Measurements from ENCODE around the gene CDK16. TPM values are rescaled to one million over a fixed set of nuclear protein-coding genes. Genes with fewer than 3 reads are reported as not detected.
A peak's percentile ranks its signal among the peaks of the same experiment; 100 is the strongest.

Gene CDK16
- total and polyA plus RNA-seq, 2 of the 4 experiments (the other 2 are of a cell fraction): 85.3 to 106 TPM

DNA sequence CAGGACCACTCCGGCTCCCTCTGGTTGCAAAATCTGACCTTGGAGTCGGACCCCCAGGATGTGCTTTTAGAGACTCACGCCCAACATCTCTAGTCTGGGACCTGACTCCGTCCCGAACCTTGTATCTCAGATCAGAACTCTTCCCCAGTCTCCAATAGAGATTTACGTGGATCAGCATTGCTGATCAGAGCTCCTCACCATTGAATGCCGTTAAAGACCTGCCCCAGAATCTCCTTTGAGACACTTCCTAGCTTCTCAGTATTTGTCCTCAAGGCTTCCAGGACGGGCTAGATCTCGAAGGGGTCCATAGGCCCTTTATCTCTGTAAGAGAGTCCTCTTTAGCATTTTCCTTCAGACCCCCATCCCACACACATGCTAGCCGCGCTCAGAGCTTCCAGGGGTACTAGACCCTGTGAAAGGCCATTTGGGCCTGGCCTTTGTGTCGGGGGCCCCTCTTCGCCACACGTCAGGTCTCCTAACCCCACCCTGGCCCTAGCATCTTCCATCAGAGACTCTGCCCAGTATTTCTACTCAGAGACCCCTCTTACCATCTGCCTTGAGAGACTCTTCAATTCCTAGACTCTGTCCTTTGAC lies 24.2 kb upstream of the CDK16 start:
- no peak for DNase-seq
- peak overlapping the region; percentile 63 to 86; a peak in 3 of 4 replicates for H4K8ac ChIP-seq (ENCODE audit: low read depth in 2 of 2, low read length in 2 of 2)
- peak overlapping the region; percentile 85 for H3K4ac ChIP-seq (ENCODE audit: low read depth, low read length)
- no peaks in the 10 kb centered on the region; the same call in 1 of the 2 replicates for H3K27me3 ChIP-seq (ENCODE audit: control insufficient read depth, insufficient read depth, low read length)
- peaks cover 24% of the 10 kb centered on the region for H3K4me1 ChIP-seq (ENCODE audit: control insufficient read depth, insufficient read depth, low read length)
- peaks cover 5% of the 10 kb centered on the region; the same call in 1 of the 2 replicates for H3K9me1 ChIP-seq (ENCODE audit: insufficient read depth, low read length)
- in situ Hi-C loops (cut with MboI; ENCODE audit: low sequenced_read_pairs) (loop anchor here (10.0 kb wide), 2 partner anchors 191 to 331 kb away; no protein-coding TSS in a partner anchor), dilution Hi-C loops (cut with HindIII; ENCODE audit: low sequenced_read_pairs, unreplicated experiment) (no loop called here), intact Hi-C loops (cut with micrococcal nuclease) (loop anchor here (5.0 kb wide), 2 partner anchors 288 to 448 kb away; partner anchors contain the start of gene ZNF41)
- CTCF ChIA-PET: no interaction called here
- peaks cover 51% of the 10 kb centered on the region for H4K20me1 ChIP-seq (ENCODE audit: insufficient read depth, low read length)
- H3K9ac ChIP-seq (ENCODE audit: low read depth, low read length): peak overlapping the region; percentile 88
- H2BK5ac ChIP-seq (ENCODE audit: low read depth, low read length, poor library complexity, severe bottlenecking): peak overlapping the region; percentile 79
- H2AK5ac ChIP-seq (ENCODE audit: low read depth, low read length): peak overlapping the region; percentile 63; the same call in 1 of the 2 replicates
- H3K56ac ChIP-seq (ENCODE audit: extremely low read depth, insufficient read depth, low read length): peak overlapping the region; percentile 91
- peak overlapping the region; percentile 29; the same call in 1 of the 2 replicates for H4K5ac ChIP-seq (ENCODE audit: low read depth, low read length)
- H3K18ac ChIP-seq (ENCODE audit: low read depth, low read length): no peak overlapping the region; the same call in 1 of the 2 replicates
- BruUV-seq (replicated peaks): TSS peak; percentile 18
- H2AFZ ChIP-seq (replicated peaks; ENCODE audit: low read length, poor library complexity): peak overlapping the region; percentile 96
- peak overlapping the region; percentile 94 for H3K4me2 ChIP-seq (ENCODE audit: low read depth, low read length)
- no peak overlapping the region for H2BK15ac ChIP-seq (ENCODE audit: low read depth, low read length)
- no peaks in the 10 kb centered on the region for H3K9me3 ChIP-seq (ENCODE audit: control insufficient read depth, insufficient read depth, low read length)
- H2BK120ac ChIP-seq (ENCODE audit: low read depth, low read length): no peak overlapping the region
- peaks cover 26% of the 10 kb centered on the region for H3K36me3 ChIP-seq (ENCODE audit: control insufficient read depth, insufficient read depth, low read length)
- peak overlapping the region; percentile 81 for H4K91ac ChIP-seq (ENCODE audit: insufficient read depth, low read depth, low read length)
- no peak for TF ChIP-seq SMC3 (IDR thresholded peaks at IDR 0.05; ENCODE audit: low read depth, low read length)
- TF ChIP-seq, protein P1, sequence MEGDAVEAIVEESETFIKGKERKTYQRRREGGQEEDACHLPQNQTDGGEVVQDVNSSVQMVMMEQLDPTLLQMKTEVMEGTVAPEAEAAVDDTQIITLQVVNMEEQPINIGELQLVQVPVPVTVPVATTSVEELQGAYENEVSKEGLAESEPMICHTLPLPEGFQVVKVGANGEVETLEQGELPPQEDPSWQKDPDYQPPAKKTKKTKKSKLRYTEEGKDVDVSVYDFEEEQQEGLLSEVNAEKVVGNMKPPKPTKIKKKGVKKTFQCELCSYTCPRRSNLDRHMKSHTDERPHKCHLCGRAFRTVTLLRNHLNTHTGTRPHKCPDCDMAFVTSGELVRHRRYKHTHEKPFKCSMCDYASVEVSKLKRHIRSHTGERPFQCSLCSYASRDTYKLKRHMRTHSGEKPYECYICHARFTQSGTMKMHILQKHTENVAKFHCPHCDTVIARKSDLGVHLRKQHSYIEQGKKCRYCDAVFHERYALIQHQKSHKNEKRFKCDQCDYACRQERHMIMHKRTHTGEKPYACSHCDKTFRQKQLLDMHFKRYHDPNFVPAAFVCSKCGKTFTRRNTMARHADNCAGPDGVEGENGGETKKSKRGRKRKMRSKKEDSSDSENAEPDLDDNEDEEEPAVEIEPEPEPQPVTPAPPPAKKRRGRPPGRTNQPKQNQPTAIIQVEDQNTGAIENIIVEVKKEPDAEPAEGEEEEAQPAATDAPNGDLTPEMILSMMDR (conservative IDR thresholded peaks at IDR 0.05; ENCODE audit: low read depth, low read length): no peak
- TF ChIP-seq NFE2L2 (IDR thresholded peaks at IDR 0.05; ENCODE audit: low read depth, low read length): no peak
- no peak for TF ChIP-seq RAD21 (IDR thresholded peaks at IDR 0.05; ENCODE audit: low read length)
- no peak for TF ChIP-seq RFX5 (IDR thresholded peaks at IDR 0.05; ENCODE audit: low read depth, low read length)
- TF ChIP-seq CHD1 (IDR thresholded peaks at IDR 0.05; ENCODE audit: low read depth, low read length): no peak
- TF ChIP-seq BHLHE40 (IDR thresholded peaks at IDR 0.05; ENCODE audit: low read depth, low read length): no peak
- TF ChIP-seq MXI1 (IDR thresholded peaks at IDR 0.05; ENCODE audit: borderline replicate concordance, low read depth, low read length): no peak
- TF ChIP-seq, protein P2, sequence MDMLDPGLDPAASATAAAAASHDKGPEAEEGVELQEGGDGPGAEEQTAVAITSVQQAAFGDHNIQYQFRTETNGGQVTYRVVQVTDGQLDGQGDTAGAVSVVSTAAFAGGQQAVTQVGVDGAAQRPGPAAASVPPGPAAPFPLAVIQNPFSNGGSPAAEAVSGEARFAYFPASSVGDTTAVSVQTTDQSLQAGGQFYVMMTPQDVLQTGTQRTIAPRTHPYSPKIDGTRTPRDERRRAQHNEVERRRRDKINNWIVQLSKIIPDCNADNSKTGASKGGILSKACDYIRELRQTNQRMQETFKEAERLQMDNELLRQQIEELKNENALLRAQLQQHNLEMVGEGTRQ (IDR thresholded peaks at IDR 0.05; ENCODE audit: low read depth, low read length): no peak
- no peak for TF ChIP-seq RCOR1 (IDR thresholded peaks at IDR 0.05; ENCODE audit: insufficient replicate concordance, low read length)
- TF ChIP-seq POLR2A (IDR thresholded peaks at IDR 0.05; ENCODE audit: low read depth, low read length): no peak; the same call in 1 of the 2 replicates
- TF ChIP-seq FOS (IDR thresholded peaks at IDR 0.05; ENCODE audit: low read depth, low read length): no peak
- no peak for TF ChIP-seq MAFK (IDR thresholded peaks at IDR 0.05; ENCODE audit: low read depth, low read length)
- H3K4me3 ChIP-seq (ENCODE audit: insufficient read depth, low read depth, low read length): peak overlapping the region; percentile 74
- H3K23ac ChIP-seq (ENCODE audit: low read depth, low read length): peak overlapping the region; percentile 94
- H3K14ac ChIP-seq (replicated peaks; ENCODE audit: low read depth, low read length): peak overlapping the region; percentile 91
- peak overlapping the region; percentile 87 for H3K27ac ChIP-seq (ENCODE audit: insufficient read depth, low read length)
- POLR2A ChIA-PET (ENCODE audit: unreplicated experiment): no interaction called here
- peaks cover 21 to 54% of the 10 kb centered on the region in 2 experiments for H3K79me1 ChIP-seq (ENCODE audit: low read depth in 1 of 2, low read length in 2 of 2)
- no peak overlapping the region for H2BK20ac ChIP-seq (ENCODE audit: low read depth, low read length)
- peak; percentile 2 for ATAC-seq (ENCODE audit: low read depth)
- H2AK9ac ChIP-seq (replicated peaks; ENCODE audit: low read depth, low read length, poor library complexity): peak overlapping the region; percentile 99
- 10% methylated on average over 9 of the region's 14 CpGs; no CpG with 5 or more reads in 1 of the 2 experiments for WGBS, 2 experiments (ENCODE audit: extremely low coverage in 2 of 2, insufficient read length in 1 of 2)
